ENCODE results near the gene C17orf58. TPM values are rescaled to one million over a fixed set of nuclear protein-coding genes. Genes with fewer than 3 reads are reported as not detected.
A peak's percentile ranks its signal among the peaks of the same experiment; 100 is the strongest.

The C17orf58 gene
- total and polyA plus RNA-seq, 9 of the 15 experiments (the other 6 are each of a cell fraction or from before 2014, with no cell fraction given) = 8.6 to 37.4 (median 27.6) TPM

DNA sequence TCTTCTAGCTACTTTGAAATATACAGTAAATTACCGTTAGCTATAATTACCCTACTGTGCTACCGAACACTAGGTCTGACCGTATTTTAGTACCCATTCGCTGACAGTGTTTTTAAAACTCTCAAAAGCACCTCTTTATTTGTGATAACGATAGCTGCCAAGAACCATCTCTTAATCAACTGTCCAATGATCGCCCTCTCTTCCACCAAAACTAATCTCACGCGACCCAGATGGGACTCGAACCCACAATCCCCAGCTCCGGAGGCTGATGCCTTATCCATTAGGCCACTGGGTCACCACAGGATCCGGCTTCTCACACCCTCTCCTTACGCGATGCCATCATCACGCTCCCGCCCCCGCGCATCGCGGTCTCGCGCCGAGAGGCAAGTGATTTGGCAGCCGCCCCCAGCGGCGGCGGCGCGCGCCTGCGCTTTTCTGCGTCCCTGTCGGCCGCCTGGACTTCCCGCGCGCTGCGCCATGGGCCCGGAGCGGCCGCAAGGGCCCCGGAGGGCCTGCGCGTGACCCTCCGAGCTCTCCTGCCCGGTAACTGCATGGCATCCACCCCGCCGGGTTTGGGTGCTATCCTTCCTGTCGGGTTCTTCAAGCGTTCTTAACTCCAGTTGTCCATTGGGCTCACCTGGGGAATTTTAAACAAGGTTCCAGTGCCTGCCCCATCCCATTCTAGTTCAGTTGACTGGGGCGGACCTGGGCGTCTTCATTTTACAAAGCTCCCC is 23.6 kb upstream of the C17orf58 start (continued):
- TF ChIP-seq, protein P1, sequence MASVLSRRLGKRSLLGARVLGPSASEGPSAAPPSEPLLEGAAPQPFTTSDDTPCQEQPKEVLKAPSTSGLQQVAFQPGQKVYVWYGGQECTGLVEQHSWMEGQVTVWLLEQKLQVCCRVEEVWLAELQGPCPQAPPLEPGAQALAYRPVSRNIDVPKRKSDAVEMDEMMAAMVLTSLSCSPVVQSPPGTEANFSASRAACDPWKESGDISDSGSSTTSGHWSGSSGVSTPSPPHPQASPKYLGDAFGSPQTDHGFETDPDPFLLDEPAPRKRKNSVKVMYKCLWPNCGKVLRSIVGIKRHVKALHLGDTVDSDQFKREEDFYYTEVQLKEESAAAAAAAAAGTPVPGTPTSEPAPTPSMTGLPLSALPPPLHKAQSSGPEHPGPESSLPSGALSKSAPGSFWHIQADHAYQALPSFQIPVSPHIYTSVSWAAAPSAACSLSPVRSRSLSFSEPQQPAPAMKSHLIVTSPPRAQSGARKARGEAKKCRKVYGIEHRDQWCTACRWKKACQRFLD (CRISPR knock-in tag; IDR thresholded peaks at IDR 0.05) = peak; percentile 83; the same call in 1 of the 2 replicates
- TF ChIP-seq, protein P2, sequence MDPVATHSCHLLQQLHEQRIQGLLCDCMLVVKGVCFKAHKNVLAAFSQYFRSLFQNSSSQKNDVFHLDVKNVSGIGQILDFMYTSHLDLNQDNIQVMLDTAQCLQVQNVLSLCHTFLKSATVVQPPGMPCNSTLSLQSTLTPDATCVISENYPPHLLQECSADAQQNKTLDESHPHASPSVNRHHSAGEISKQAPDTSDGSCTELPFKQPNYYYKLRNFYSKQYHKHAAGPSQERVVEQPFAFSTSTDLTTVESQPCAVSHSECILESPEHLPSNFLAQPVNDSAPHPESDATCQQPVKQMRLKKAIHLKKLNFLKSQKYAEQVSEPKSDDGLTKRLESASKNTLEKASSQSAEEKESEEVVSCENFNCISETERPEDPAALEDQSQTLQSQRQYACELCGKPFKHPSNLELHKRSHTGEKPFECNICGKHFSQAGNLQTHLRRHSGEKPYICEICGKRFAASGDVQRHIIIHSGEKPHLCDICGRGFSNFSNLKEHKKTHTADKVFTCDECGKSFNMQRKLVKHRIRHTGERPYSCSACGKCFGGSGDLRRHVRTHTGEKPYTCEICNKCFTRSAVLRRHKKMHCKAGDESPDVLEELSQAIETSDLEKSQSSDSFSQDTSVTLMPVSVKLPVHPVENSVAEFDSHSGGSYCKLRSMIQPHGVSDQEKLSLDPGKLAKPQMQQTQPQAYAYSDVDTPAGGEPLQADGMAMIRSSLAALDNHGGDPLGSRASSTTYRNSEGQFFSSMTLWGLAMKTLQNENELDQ (CRISPR knock-in tag; IDR thresholded peaks at IDR 0.05; ENCODE audit: borderline replicate concordance) = no peak
- TF ChIP-seq VEZF1 (CRISPR knock-in tag; IDR thresholded peaks at IDR 0.05) (peak; percentile 87), HMG20A (CRISPR knock-in tag; conservative IDR thresholded peaks at IDR 0.05) (no peak), E2F3 (CRISPR knock-in tag; IDR thresholded peaks at IDR 0.05) (peak; percentile 94), YBX1 (IDR thresholded peaks at IDR 0.05) (no peak), TFAM (CRISPR knock-in tag; conservative IDR thresholded peaks at IDR 0.05) (no peak), GATA2 (CRISPR knock-in tag; IDR thresholded peaks at IDR 0.05) (peak; percentile 68), ZBTB7A (IDR thresholded peaks at IDR 0.05; ENCODE audit: borderline replicate concordance, control insufficient read depth, low read depth, low read length) (peak; percentile 65; the same call in 1 of the 2 replicates), FOSL1 (tag; conservative IDR thresholded peaks at IDR 0.05) (peak; percentile 55), ZFP36 (IDR thresholded peaks at IDR 0.05; ENCODE audit: low read depth, low read length, partially characterized antibody) (no peak), HIVEP1 (CRISPR knock-in tag; IDR thresholded peaks at IDR 0.05) (peak; percentile 32; the same call in 1 of the 2 replicates), MCM2 (IDR thresholded peaks at IDR 0.05; ENCODE audit: low read depth) (no peak), DACH1 (IDR thresholded peaks at IDR 0.05; ENCODE audit: partially characterized antibody) (peak; percentile 74), OTX1 (CRISPR knock-in tag; IDR thresholded peaks at IDR 0.05) (0 out of 2 replicates have a peak, but pooled peaks have one; percentile 12), TEAD2 (tag; IDR thresholded peaks at IDR 0.05) (peak; percentile 36; the same call in 1 of the 2 replicates), SMAD3 (CRISPR knock-in tag; conservative IDR thresholded peaks at IDR 0.05) (peak; percentile 75; the same call in 1 of the 2 replicates), HNRNPUL1 (IDR thresholded peaks at IDR 0.05; ENCODE audit: low read length) (no peak), KHSRP (IDR thresholded peaks at IDR 0.05) (no peak), CBX1 (IDR thresholded peaks at IDR 0.05; ENCODE audit: low read depth) (peak; percentile 90; the same call in 1 of the 2 replicates), SMC3 (conservative IDR thresholded peaks at IDR 0.05; ENCODE audit: insufficient read depth, low read depth, low read length) (no peak)
- TF ChIP-seq, protein P3, sequence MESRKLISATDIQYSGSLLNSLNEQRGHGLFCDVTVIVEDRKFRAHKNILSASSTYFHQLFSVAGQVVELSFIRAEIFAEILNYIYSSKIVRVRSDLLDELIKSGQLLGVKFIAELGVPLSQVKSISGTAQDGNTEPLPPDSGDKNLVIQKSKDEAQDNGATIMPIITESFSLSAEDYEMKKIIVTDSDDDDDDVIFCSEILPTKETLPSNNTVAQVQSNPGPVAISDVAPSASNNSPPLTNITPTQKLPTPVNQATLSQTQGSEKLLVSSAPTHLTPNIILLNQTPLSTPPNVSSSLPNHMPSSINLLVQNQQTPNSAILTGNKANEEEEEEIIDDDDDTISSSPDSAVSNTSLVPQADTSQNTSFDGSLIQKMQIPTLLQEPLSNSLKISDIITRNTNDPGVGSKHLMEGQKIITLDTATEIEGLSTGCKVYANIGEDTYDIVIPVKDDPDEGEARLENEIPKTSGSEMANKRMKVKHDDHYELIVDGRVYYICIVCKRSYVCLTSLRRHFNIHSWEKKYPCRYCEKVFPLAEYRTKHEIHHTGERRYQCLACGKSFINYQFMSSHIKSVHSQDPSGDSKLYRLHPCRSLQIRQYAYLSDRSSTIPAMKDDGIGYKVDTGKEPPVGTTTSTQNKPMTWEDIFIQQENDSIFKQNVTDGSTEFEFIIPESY (CRISPR knock-in tag; IDR thresholded peaks at IDR 0.05) = peak; percentile 82
